A549 (cell line): ENCODE data around the gene LSM7. TPM values are rescaled to one million over a fixed set of nuclear protein-coding genes. Genes with fewer than 3 reads are reported as not detected.

Experiments
- ATAC-seq, 2 experiments: fragments of 200-7000 bp in 1 of 2; fragments of >200 bp in 1 of 2; cut with Nextera tagmentation in 1 of 2; cut with Tn5 transposase in 1 of 2; 3 replicates each; pipeline versions ENCODE4 v1.8.0 to v1.9.1; 2018 to 2020; ENCODE audit warnings: mild to moderate bottlenecking in 1 of 2, moderate library complexity in 1 of 2
- CTCF ChIA-PET: fragments of 300-600 bp; sonication (Branson Sonifier 250); formaldehyde crosslinking; extraction: SDS; loops from one replicate; lab custom pipeline; 2021; ENCODE audit warnings: antibody characterized with exemption, inconsistent platforms; lab: Yijun Ruan, JAX
- POLR2A ChIA-PET: fragments of 350-600 bp; formaldehyde crosslinking; extraction: SDS; loops from one replicate; lab custom pipeline; 2021; ENCODE audit warnings: antibody characterized with exemption, inconsistent platforms; lab: Yijun Ruan, JAX
- DNase-seq, 2 experiments: peaks; one replicate each; pipeline versions ENCODE4 v3.0.0 to v3.0.0-alpha.2; 2011 to 2016; ENCODE audit warnings: low read depth in 1 of 2, low spot score in 1 of 2
- FAIRE-seq: peaks from 2 replicates; lab custom pipeline; 2011; peaks lifted over from hg19 to GRCh38; lab: Jason Lieb, UNC
- H3K27ac ChIP-seq, 2 experiments: fragments of >200 bp; sonication (Bioruptor Twin); formaldehyde crosslinking; 3 replicates each; pipeline ENCODE4 v1.5.1; 2016 to 2017
- H3K4me1 ChIP-seq: fragments of >200 bp; sonication (Bioruptor Twin); formaldehyde crosslinking; 3 replicates; pipeline ENCODE4 v1.6.1; 2016
- H3K4me2 ChIP-seq: fragments of >200 bp; sonication (Bioruptor Twin); formaldehyde crosslinking; 3 replicates; pipeline ENCODE4 v1.6.1; 2016
- H3K4me3 ChIP-seq: fragments of >200 bp; sonication (Bioruptor Twin); formaldehyde crosslinking; 3 replicates; pipeline ENCODE4 v1.5.1; 2016
- H3K9me3 ChIP-seq: fragments of >200 bp; sonication (Bioruptor Twin); formaldehyde crosslinking; 3 replicates; pipeline ENCODE4 v1.6.1; 2016
- BCL3 ChIP-seq: fragments of >200 bp; sonication (Bioruptor Twin); formaldehyde crosslinking; IDR thresholded peaks from 3 replicates; pipeline ENCODE4 v1.6.1; 2016
- E2F6 ChIP-seq: IDR thresholded peaks from 2 replicates; pipeline ENCODE4 v1.6.1; 2012; ENCODE audit warnings: low read depth, borderline replicate concordance
- FOSB ChIP-seq: fragments of 250-450 bp; sonication (Bioruptor Pico); IDR thresholded peaks from 2 replicates; pipeline ENCODE4 v1.5.0; 2020; ENCODE audit warnings: mild to moderate bottlenecking, moderate library complexity
- FOSL2 ChIP-seq, 2 experiments: fragments of 450-650 bp in 1 of 2; fragments of >200 bp in 1 of 2; sonication (Bioruptor Twin) in 1 of 2; formaldehyde crosslinking; IDR thresholded peaks; 2 replicates each; pipeline versions ENCODE4 v1.5.0 to v1.6.1; 2016 to 2020; ENCODE audit warnings: mild to moderate bottlenecking in 1 of 2, moderate library complexity in 1 of 2
- GATA3 ChIP-seq: IDR thresholded peaks from 2 replicates; pipeline ENCODE4 v1.6.1; 2012; ENCODE audit warnings: borderline replicate concordance
- HEYL ChIP-seq: fragments of 250-450 bp; sonication (Bioruptor Pico); IDR thresholded peaks from 2 replicates; pipeline ENCODE4 v1.8.0; 2021; ENCODE audit warnings: mild to moderate bottlenecking, moderate library complexity
- HMGXB4 ChIP-seq: fragments of 250-450 bp; sonication (Bioruptor Pico); IDR thresholded peaks from 2 replicates; pipeline ENCODE4 v1.5.0; 2021; ENCODE audit warnings: mild to moderate bottlenecking, moderate library complexity, borderline replicate concordance
- HOXA7 ChIP-seq: fragments of 250-450 bp; sonication (Bioruptor Pico); IDR thresholded peaks from 2 replicates; pipeline ENCODE4 v1.5.0; 2020; ENCODE audit warnings: mild to moderate bottlenecking, moderate library complexity
- JUN ChIP-seq, 2 experiments: fragments of >200 bp; sonication (Bioruptor Twin); formaldehyde crosslinking; IDR thresholded peaks; 2 replicates in 1 of 2; 3 replicates in 1 of 2; pipeline ENCODE4 v1.6.1; 2016 to 2017
- KDM1A ChIP-seq: fragments of 200-600 bp; sonication (generic); IDR thresholded peaks from 2 replicates; pipeline ENCODE4 v1.6.1; 2016; ENCODE audit warnings: low read depth, mild to moderate bottlenecking
- MAFK ChIP-seq: fragments of 450-650 bp; IDR thresholded peaks from 2 replicates; pipeline ENCODE4 v1.6.1; 2014; ENCODE audit not compliant: partially characterized antibody
- PHF8 ChIP-seq: fragments of 200-600 bp; sonication (generic); IDR thresholded peaks from 2 replicates; pipeline ENCODE4 v1.6.1; 2016; ENCODE audit warnings: low read depth, mild to moderate bottlenecking, antibody characterized with exemption, moderate library complexity, borderline replicate concordance
- POLR2A ChIP-seq: IDR thresholded peaks from 2 replicates; pipeline ENCODE4 v1.6.1; 2012; ENCODE audit warnings: mild to moderate bottlenecking, low read length
- RCOR1 ChIP-seq: fragments of 150-350 bp; IDR thresholded peaks from 2 replicates; pipeline ENCODE4 v1.6.1; 2014; ENCODE audit warnings: antibody characterized with exemption, low read length, low read depth
- RFX5 ChIP-seq: fragments of 450-650 bp; IDR thresholded peaks from 2 replicates; pipeline ENCODE4 v1.7.1; 2014; ENCODE audit warnings: antibody characterized with exemption, mild to moderate bottlenecking, moderate library complexity
- RNF2 ChIP-seq: fragments of 200-600 bp; sonication (generic); IDR thresholded peaks from 2 replicates; pipeline ENCODE4 v1.6.1; 2016; ENCODE audit warnings: low read depth, mild to moderate bottlenecking, antibody characterized with exemption, moderate library complexity, borderline replicate concordance
- SMC3 ChIP-seq: fragments of >200 bp; sonication (Bioruptor Twin); formaldehyde crosslinking; IDR thresholded peaks from 3 replicates; pipeline ENCODE4 v1.6.1; 2018; ENCODE audit warnings: inconsistent platforms
- TP53 ChIP-seq: fragments of 250-450 bp; sonication (Bioruptor Pico); IDR thresholded peaks from 2 replicates; pipeline ENCODE4 v1.5.0; 2021; ENCODE audit warnings: mild to moderate bottlenecking, moderate library complexity
- WGBS: methylation state at CpG from one replicate; pipeline ENCODE4 v1.1.6; 2017; ENCODE audit errors: missing lambda C conversion rate; 5-methylcytosine and 5-hydroxymethylcytosine counted together
- polyA plus RNA-seq, 4 experiments: library from polyadenylated mRNA; depleted of rRNA in 3 of 4; stranded (reverse); fragments of >200 nt; fragmentation: RNase III in 1 of 4; extraction: RNeasy Plus Mini Kit Qiagen cat#74134 plus additional on column Dnase treatment in 1 of 4; gene quantifications; 2 replicates in 3 of 4; 3 replicates in 1 of 4; pipeline ENCODE4 v1.2.3, GENCODE V29; 2011 to 2017
- TF ChIP-seq, protein P1 (sequence below): fragments of 200-600 bp; sonication (generic); IDR thresholded peaks from 2 replicates; pipeline ENCODE4 v1.6.1; 2016; ENCODE audit warnings: antibody characterized with exemption, mild to moderate bottlenecking, moderate library complexity

Gene LSM7
- polyA plus RNA-seq, 2 of the 4 experiments (the other 2 are of a cell fraction): 140 to 144 TPM

DNA sequence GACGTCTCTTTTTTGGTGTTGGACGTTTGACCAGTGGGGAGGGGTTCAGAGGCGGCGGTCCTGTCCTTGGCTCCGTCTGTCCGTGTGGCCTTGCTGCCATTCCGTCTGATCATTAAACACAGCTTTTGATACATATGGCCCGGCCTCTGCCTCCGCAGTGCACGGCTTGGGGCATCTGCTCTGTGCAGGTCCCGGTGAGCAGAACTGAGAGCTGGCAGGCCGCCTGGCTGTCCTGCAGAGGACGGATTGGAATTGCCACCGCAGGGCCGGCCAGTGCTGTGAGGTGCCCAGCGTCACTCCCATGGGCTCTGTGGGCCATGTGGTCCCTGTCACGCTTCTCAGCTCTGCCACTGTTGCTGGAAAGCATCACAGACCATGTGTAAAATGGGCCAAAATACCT lies 26.3 kb upstream of the LSM7 start:
- POLR2A ChIA-PET: no interaction called here
- Histone ChIP-seq H3K4me3 (no peak overlapping the region), H3K9me3 (no peaks in the 10 kb centered on the region), H3K4me1 (no peaks in the 10 kb centered on the region), H3K4me2 (no peak overlapping the region), H3K27ac (no peak overlapping the region)
- CTCF ChIA-PET: interaction anchor here (0.6 to 1.3 kb wide), 3 partner anchors 37 to 395 kb away, joined by 3 to 4 read pairs (median 3); no protein-coding TSS in a partner anchor
- no peak for ATAC-seq
- DNase-seq: no peak
- no peak for FAIRE-seq
- TF ChIP-seq, protein P1, sequence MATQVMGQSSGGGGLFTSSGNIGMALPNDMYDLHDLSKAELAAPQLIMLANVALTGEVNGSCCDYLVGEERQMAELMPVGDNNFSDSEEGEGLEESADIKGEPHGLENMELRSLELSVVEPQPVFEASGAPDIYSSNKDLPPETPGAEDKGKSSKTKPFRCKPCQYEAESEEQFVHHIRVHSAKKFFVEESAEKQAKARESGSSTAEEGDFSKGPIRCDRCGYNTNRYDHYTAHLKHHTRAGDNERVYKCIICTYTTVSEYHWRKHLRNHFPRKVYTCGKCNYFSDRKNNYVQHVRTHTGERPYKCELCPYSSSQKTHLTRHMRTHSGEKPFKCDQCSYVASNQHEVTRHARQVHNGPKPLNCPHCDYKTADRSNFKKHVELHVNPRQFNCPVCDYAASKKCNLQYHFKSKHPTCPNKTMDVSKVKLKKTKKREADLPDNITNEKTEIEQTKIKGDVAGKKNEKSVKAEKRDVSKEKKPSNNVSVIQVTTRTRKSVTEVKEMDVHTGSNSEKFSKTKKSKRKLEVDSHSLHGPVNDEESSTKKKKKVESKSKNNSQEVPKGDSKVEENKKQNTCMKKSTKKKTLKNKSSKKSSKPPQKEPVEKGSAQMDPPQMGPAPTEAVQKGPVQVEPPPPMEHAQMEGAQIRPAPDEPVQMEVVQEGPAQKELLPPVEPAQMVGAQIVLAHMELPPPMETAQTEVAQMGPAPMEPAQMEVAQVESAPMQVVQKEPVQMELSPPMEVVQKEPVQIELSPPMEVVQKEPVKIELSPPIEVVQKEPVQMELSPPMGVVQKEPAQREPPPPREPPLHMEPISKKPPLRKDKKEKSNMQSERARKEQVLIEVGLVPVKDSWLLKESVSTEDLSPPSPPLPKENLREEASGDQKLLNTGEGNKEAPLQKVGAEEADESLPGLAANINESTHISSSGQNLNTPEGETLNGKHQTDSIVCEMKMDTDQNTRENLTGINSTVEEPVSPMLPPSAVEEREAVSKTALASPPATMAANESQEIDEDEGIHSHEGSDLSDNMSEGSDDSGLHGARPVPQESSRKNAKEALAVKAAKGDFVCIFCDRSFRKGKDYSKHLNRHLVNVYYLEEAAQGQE: no peak
- TF ChIP-seq HEYL: no peak
- no peak for TF ChIP-seq RCOR1
- TF ChIP-seq FOSB (CRISPR knock-in tag): no peak
- no peak for TF ChIP-seq RNF2
- TF ChIP-seq E2F6: no peak
- no peak for TF ChIP-seq HOXA7
- no peak for TF ChIP-seq JUN (IDR thresholded peaks at IDR 0.05)
- WGBS: 81% methylated on average over 10 of the region's 17 CpGs

- ATAC-seq (no peak), FAIRE-seq (no peak), DNase-seq (no peak)
- Histone ChIP-seq H3K27ac (no peak overlapping the region), H3K9me3 (no peaks in the 10 kb centered on the region), H3K4me3 (no peak overlapping the region), H3K4me1 (no peaks in the 10 kb centered on the region), H3K4me2 (no peak overlapping the region)
- 91% methylated on average over 12 of the region's 34 CpGs for WGBS
- CTCF ChIA-PET: interaction anchor here (1.1 to 1.5 kb wide), 3 partner anchors 12 to 396 kb away, joined by 3 to 5 read pairs (median 3); no protein-coding TSS in a partner anchor
- TF ChIP-seq RFX5: no peak
- no peak for TF ChIP-seq BCL3
- no peak for TF ChIP-seq PHF8
- TF ChIP-seq POLR2A: no peak
- TF ChIP-seq KDM1A: no peak
- TF ChIP-seq TP53 (CRISPR knock-in tag): no peak
- no peak for TF ChIP-seq FOSL2 (IDR thresholded peaks at IDR 0.05)
- TF ChIP-seq FOSL2 (CRISPR knock-in tag; IDR thresholded peaks at IDR 0.05): no peak
- no peak for TF ChIP-seq SMC3
- TF ChIP-seq GATA3: no peak
- TF ChIP-seq MAFK: no peak
- TF ChIP-seq HMGXB4 (CRISPR knock-in tag): no peak
- TF ChIP-seq HOXA7: no peak
- POLR2A ChIA-PET: no interaction called here
Measured at GRCh38 chr19:2353887-2354592, 25.7 kb upstream of the LSM7 start.
